Activated CD4-positive, alpha-beta T cell treated with anti-CD3 and anti-CD28 coated beads, Interleukin-2, amount 50 U/mL, for 48 hours (primary cell): Measurements from ENCODE around the gene ZNF667.

Experiments used
- DNase-seq, 2 experiments: peaks; one replicate each; pipeline ENCODE4 v3.0.0-alpha.2; 2020

The ZNF667 gene

DNA sequence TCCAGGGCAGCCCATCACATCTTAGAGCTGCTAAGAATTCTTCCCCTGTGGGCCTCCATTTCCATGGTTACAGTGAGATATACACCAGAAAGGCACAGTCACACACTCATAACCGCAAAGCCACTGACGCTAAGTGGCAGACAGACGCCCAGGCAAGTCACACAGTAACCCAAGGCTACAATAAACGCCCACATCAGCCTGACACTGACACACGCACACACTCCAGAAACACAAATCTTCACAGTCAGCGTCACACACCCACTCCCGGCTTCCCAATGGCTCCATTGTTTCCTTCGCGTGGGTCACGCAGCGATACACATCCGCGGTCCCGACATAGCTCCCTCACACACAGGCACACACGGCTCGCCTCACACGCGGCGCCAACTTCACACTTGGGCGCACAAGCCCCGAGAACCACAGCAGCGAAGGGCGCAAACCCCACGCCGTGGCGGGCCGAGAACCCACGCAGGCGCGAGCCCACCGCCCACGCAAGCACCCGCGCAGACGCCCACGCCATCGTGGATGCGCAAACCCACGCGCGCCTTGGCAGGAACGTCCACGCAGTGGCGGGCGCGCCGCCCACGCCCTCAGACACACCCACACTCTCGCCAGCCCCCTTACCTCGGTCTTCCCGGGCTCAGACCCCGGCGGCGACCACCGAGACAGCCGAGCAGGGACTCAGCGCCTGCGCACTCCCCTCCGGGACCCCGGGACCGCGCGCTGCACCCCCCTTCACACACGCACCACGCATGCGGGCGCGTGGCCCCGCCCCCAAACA is at the start of gene ZNF667:
ZNF667 (minus strand) TSS at position 695 of the 778 bp plus-strand sequence. CDS start 14,975 bp downstream, outside the sequence.
- peak in 1 of 2 experiments; percentile 2 for DNase-seq

GRCh38 chr19:56525214-56525860 is 48.2 kb upstream of the ZNF667 start:
- no peak for DNase-seq

GRCh38 chr19:56508290-56508778 is 31.2 kb upstream of the ZNF667 start:
- no peak for DNase-seq

DNA sequence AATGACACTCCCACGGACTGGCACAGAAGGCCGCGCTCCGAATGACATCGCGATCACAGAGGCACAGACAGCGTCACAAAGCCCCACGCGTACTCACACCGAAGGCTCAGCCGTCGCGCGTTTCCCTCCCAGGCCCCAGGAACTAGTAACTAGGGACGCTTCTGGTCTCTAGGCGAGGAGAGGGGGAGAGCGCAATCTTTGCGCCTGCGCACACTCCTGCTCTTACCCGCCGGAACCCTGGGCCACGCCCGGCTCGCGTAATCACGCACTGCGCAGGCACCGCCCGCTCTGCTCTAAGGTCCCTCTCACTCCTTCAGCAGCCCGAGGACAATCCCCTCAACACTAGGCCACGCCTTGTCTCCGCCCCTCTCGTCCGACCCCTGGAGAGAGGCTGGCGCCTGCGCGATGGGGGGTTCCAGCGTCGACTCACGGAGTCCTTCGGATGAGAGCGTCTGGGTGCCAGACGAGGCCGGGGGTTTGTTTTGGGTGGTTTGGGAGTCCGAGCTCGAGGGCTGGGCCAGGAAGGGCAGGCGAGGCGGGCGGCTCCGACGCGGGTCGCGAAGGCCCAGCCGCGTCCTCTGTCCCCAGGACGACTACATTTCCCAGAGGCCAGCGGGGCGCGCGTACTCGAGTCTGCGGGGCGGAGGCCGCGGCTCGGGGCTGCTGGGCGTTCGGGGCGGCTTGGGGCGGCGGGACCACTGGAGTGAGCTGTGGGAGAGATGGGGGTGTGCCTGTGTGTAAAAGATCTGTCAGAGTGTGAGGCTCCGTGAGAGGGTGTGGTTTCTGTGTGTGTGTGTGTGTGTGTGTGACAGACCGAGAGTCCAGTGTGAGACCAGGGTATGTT is 30.5 kb upstream of the ZNF667 start, which contains the start of gene ZNF471:
ZNF471 (plus strand) TSS at position 410 of the 844 bp plus-strand sequence. CDS start 3,717 bp downstream, outside the sequence.
- DNase-seq: peak; percentile 73 to 76

DNA sequence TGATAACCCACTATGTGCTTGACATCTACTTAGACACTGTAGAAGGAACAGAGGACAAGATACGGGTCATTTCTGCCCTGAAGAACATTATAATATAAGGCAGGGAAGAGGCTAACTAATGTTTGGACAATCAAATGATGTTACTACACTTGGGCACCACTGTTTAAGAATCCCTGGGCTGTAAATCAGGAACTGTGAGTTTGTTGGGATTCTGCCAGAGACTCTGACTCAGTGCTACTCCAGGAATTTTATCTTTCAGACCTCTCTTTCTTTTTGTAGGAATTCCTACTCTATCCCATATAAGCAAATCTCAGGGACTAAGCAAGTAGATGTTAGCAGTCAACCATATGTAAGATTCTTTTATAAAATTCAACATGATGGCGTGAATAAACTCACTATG is 27.4 kb upstream of the ZNF667 start:
- DNase-seq: no peak

DNA sequence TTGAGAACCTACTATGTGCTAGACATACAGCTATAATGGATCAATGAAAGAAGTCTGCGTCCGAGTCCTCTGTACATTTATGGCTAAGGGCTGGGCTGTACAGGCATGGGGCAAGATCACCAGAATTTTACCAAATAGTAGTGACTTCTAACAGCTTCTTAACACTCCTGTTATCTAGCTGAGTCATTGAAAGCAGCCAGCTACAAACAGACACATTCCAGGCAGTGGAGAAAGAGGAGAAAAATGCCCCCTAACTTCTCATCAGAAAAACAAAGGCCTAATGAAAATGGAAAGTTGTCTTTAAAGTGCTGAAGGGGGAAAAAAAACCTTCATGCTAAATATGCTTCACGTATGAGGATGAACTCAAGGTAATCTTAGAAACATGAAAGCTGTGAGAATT is 14.3 kb upstream of the ZNF667 start:
- DNase-seq: no peak

GRCh38 chr19:56477429-56478338 is 539 bp upstream of the ZNF667 start:
- DNase-seq: peak; percentile 28 to 32

- DNase-seq: no peak
Measured at GRCh38 chr19:56476093-56476492, 1.1 kb downstream of the ZNF667 start.

DNA sequence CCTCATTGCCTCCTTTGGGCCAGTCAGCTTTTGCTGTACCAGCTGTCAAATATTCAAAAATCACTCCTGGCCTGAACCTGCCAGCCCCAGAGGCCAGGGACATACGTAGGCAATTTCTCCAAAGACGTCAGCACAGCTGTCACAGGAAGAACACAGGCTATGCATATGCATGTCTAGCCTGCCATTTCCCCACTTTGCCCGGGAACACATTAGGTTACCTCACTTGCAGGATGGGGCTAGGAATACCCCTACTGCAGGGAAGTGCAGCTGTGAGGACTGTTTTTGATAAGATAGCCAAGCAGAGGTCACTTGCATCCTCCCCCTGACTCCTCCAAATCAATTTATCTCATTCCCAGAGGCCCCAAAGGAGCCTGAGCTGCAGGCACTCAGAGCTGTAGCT is 2.8 kb downstream of the ZNF667 start:
- DNase-seq: no peak

DNA sequence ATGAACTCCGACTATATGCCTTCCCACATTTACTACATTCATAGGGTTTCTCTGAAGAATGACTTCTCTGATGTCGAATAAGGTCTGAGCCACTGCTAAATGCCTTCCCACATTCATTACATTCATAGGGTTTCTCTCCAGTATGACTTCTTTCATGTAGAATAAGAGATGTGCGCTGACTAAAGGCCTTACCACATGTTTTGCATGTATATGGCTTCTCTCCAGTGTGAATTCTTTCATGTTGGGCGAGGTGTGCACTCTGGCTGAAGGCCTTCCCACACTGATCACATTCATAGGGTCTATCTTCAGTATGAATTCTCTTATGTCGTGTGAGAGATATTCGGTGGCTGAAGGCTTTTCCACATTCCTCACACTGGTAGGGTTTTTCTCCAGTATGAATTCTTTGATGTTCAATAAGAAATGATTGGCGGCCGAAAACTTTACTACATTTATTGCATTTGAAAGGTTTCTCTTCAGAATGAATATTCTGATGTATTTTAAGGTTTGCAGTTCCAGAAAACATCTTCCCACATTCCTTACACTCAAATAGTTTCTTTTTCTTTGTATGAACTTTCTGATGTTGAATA is 35.8 kb downstream of the ZNF667 start:
- DNase-seq: no peak

DNA sequence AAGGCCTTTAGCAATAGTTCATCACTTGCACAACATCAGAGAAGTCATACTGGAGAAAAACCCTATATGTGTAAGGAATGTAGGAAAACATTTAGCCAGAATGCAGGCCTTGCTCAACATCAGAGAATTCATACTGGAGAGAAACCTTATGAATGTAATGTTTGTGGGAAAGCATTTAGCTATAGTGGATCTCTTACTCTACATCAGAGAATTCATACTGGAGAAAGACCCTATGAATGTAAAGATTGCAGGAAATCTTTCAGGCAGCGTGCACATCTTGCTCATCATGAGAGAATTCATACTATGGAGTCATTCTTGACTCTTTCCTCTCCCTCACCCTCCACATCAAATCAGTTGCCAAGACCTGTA is 53.2 kb downstream of the ZNF667 start:
- no peak for DNase-seq

DNA sequence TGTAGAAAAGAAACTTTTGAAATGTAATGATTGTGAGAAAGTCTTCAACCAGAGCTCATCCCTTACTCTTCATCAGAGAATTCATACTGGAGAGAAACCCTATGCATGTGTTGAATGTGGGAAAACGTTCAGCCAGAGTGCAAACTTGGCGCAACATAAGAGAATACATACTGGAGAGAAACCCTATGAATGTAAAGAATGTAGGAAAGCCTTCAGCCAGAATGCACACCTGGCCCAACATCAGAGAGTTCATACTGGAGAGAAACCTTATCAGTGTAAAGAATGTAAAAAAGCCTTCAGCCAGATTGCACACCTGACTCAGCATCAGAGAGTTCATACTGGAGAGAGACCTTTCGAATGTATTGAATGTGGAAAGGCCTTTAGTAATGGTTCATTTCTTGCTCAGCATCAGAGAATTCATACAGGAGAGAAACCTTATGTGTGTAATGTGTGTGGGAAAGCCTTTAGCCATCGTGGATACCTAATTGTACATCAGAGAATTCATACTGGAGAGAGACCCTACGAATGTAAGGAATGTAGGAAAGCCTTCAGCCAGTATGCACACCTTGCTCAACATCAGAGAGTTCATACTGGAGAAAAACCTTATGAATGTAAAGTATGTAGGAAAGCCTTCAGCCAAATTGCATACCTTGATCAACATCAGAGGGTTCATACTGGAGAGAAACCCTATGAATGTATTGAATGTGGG is 53.7 kb downstream of the ZNF667 start:
- DNase-seq: no peak

GRCh38 chr19:56405062-56405461 is 72.1 kb downstream of the ZNF667 start:
- DNase-seq: no peak

DNA sequence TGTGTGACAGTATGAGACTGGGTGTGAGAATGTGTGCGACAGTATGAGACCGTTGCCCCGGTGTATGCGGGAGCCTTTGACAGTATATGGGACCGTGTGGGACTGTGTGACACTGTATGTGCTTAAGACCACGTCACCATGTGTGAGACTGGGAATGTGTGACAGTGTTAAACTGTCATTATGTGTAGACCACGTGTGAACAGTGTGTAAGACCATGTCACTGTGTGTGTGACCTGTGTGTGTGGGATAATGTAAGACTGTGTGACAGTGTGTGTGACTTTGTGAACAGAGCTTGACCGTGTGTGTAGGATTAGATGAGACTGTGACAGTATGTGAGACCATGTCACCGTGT is 72.5 kb downstream of the ZNF667 start:
- DNase-seq: no peak

GRCh38 chr19:56403764-56404704 is 73.1 kb downstream of the ZNF667 start, which contains the start of gene ZNF583:
Gene ZNF583 (plus strand): TSS chr19:56404332. CDS start chr19:56407115, 2,783 bp downstream.
- DNase-seq: peak; percentile 87 to 90

- peak; percentile 5 to 16 for DNase-seq
Measured at GRCh38 chr19:56403261-56403660, 73.9 kb downstream of the ZNF667 start.

DNA sequence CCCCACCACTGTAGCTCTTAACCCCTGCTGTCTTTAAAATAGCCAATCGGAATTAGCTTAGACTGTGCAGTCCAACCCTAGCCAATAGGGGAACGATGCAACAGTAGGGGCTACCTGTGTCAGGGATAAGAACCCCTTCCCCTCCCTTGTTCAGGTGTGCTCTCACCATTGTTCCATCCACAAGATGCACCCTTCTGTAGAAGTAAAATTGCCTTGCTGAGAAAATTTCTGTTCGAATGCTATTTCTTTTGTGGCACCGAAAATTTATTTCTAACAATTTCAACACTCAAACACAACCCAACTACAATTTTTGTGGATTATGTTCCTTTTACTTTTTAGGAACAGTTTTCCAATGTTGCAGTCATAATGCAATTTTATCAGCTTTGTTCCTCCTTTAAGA is 76.7 kb downstream of the ZNF667 start:
- DNase-seq: no peak

- no peak for DNase-seq
Measured at GRCh38 chr19:56398809-56399208, 78.3 kb downstream of the ZNF667 start.

DNA sequence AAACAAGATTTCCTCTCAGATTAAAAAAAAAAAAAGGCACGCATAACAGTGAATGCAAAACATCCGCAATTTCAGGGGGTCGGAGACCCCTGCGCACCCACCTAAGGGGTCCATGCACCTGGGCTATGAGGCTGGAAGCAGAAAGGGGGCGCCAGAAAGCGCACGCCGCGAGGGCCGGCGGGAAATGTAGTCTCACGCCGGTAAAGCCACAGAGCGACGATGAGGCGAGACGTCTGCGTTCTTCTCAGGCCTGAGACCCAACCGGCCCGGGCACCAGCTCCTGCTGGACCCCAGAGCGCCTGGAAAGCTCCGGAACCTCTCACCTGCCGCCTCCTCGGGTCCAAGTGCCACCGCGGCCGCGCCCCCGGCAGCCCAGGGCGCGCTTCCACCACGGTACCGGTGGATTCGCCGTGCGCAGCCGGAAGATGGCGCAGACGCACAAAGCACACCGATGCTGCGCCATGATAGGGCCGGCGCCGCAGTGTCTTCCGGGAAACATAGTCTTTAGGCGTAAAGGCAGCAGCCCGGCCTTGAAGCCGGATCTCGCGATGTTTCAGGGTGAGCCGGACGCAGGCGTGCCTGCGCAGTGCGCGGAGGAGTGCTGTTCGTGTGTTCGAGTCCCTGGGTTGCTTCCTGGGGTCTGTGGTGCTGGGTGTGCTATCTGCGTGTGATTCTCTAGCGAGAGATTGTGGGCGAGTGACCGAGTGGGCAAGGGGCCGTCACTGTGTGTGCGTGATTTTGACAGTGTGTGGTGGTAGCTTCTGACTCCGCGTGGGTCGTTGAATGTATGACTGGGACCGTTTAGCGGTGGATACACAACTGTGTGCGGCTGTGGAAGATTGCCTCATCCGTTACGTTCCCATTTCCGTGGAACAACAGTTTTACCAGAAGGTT is 83.8 kb downstream of the ZNF667 start, which contains the start of gene ZNF582:
ZNF582 (minus strand) TSS at position 416 of the 894 bp plus-strand sequence. CDS start 1,782 bp downstream, outside the sequence.
- DNase-seq: peak; percentile 87 to 88
